Nucleus accumbens (tissue), 56 donors: Measurements from ENCODE around the gene ESR1.
"Not testable (repeated sequence)": the region's sequence is repeated elsewhere in the genome, so short reads cannot be mapped to it uniquely, and the experiment has no call there.

ENCODE experiments used
- DNase-seq, 56 donors: peaks; one replicate each; lab custom pipeline; 2025; lab: John Stamatoyannopoulos, UW

Gene ESR1

GRCh38 chr6:152122434-152122833 is 315.0 kb downstream of the ESR1 start:
- no peak for DNase-seq

GRCh38 chr6:152123076-152123475 is 315.6 kb downstream of the ESR1 start:
- no peak for DNase-seq

- no peak for DNase-seq
Observed at GRCh38 chr6:152124429-152125074, 317.1 kb downstream of the ESR1 start.

GRCh38 chr6:152127432-152128165 is 320.1 kb downstream of the ESR1 start:
- DNase-seq, result peak in 1 of 56 donors; percentile 15

GRCh38 chr6:152129691-152130151 is 322.2 kb downstream of the ESR1 start:
- no peak for DNase-seq

- DNase-seq, result no peak
Observed at GRCh38 chr6:152130441-152130840, 323.0 kb downstream of the ESR1 start.

GRCh38 chr6:152135755-152136448 is 328.4 kb downstream of the ESR1 start:
- DNase-seq, result no peak

GRCh38 chr6:152136449-152136825 is 329.0 kb downstream of the ESR1 start:
- DNase-seq, result no peak

GRCh38 chr6:152138344-152138743 is 330.9 kb downstream of the ESR1 start:
- not testable (repeated sequence) for DNase-seq

- no peak for DNase-seq
Observed at GRCh38 chr6:152142105-152142504, 334.6 kb downstream of the ESR1 start.

GRCh38 chr6:152143359-152143758 is 335.9 kb downstream of the ESR1 start:
- no peak for DNase-seq

- no peak for DNase-seq
Observed at GRCh38 chr6:152146385-152146784, 338.9 kb downstream of the ESR1 start.

- DNase-seq, result no peak
Observed at GRCh38 chr6:152147269-152147668, 339.8 kb downstream of the ESR1 start.

- DNase-seq, result no peak
Observed at GRCh38 chr6:152148412-152148811, 340.9 kb downstream of the ESR1 start.

GRCh38 chr6:152150196-152150595 is 342.7 kb downstream of the ESR1 start:
- no peak for DNase-seq

GRCh38 chr6:152151920-152152319 is 344.4 kb downstream of the ESR1 start:
- DNase-seq, result no peak

- no peak for DNase-seq
Observed at GRCh38 chr6:152154559-152155356, 347.3 kb downstream of the ESR1 start.

GRCh38 chr6:152155792-152156191 is 348.3 kb downstream of the ESR1 start:
- no peak for DNase-seq

- no peak for DNase-seq
Observed at GRCh38 chr6:152160346-152160745, 352.9 kb downstream of the ESR1 start.

- no peak for DNase-seq
Observed at GRCh38 chr6:152161501-152161900, 354.0 kb downstream of the ESR1 start.

GRCh38 chr6:152164957-152165356 is 357.5 kb downstream of the ESR1 start:
- DNase-seq, result peak in 8 of 56 donors; percentile 7 to 39 (median 20)
